Subcutaneous adipose tissue (tissue), 4 donors: ENCODE data around the gene SFI1. TPM values are rescaled to one million over a fixed set of nuclear protein-coding genes. Genes with fewer than 3 reads are reported as not detected.

Experiments used
- CTCF ChIP-seq: fragments of 450-650 bp; IDR thresholded peaks from one replicate; pipeline ENCODE4 v1.5.1; 2016; ENCODE audit warnings: low read depth, mild to moderate bottlenecking, control low read depth, antibody characterized with exemption, moderate library complexity
- total RNA-seq, 4 donors: library from RNA; depleted of rRNA; stranded (reverse); fragments of >200 nt; gene quantifications; one replicate each; pipeline ENCODE4 v1.1.0, GENCODE V29; 2016

The SFI1 gene
- total RNA-seq, 4 donors from 2014 or later: 7.8 to 28.3 (median 23.2) TPM

GRCh38 chr22:31612891-31613285 is 116.6 kb downstream of the SFI1 start:
- TF ChIP-seq CTCF: no peak

- TF ChIP-seq CTCF: no peak
Measured at GRCh38 chr22:31613286-31613903, 117.1 kb downstream of the SFI1 start.

- no peak for TF ChIP-seq CTCF
Measured at GRCh38 chr22:31613904-31614296, 117.6 kb downstream of the SFI1 start.

GRCh38 chr22:31614781-31615490 is 118.6 kb downstream of the SFI1 start:
- no peak for TF ChIP-seq CTCF

GRCh38 chr22:31615491-31615860 is 119.1 kb downstream of the SFI1 start:
- no peak for TF ChIP-seq CTCF

GRCh38 chr22:31615940-31616314 is 119.6 kb downstream of the SFI1 start:
- no peak for TF ChIP-seq CTCF

GRCh38 chr22:31616315-31616980 is 120.1 kb downstream of the SFI1 start:
- TF ChIP-seq CTCF: no peak
